HepG2 (cell line): Measurements from ENCODE around the gene CORO7. TPM values are rescaled to one million over a fixed set of nuclear protein-coding genes. Genes with fewer than 3 reads are reported as not detected.
A peak's percentile ranks its signal among the peaks of the same experiment; 100 is the strongest.

Experiments used
- AGO1 ChIP-seq: fragments of 200-400 bp; formaldehyde crosslinking; IDR thresholded peaks from 2 replicates; pipeline ENCODE4 v1.6.1; 2017; ENCODE audit warnings: mild to moderate bottlenecking, low read depth, low read length, moderate library complexity; ENCODE audit not compliant: poor library complexity, severe bottlenecking
- ATF4 ChIP-seq, 2 experiments: fragments of 450-650 bp in 1 of 2; sonication (generic) in 1 of 2; formaldehyde crosslinking; IDR thresholded peaks; 2 replicates each; pipeline versions ENCODE4 v1.5.0 to v1.8.0; 2020 to 2022; ENCODE audit warnings: mild to moderate bottlenecking in 1 of 2, missing genetic modification reagents in 1 of 2
- ESRRA ChIP-seq: sonication (generic); formaldehyde crosslinking; IDR thresholded peaks from 2 replicates; pipeline ENCODE4 v1.5.1; 2020; ENCODE audit warnings: mild to moderate bottlenecking, low read depth, missing genetic modification reagents
- ETS1 ChIP-seq: sonication (generic); formaldehyde crosslinking; IDR thresholded peaks from 2 replicates; pipeline ENCODE4 v1.4.0; 2020; ENCODE audit warnings: missing genetic modification reagents
- FOXP4 ChIP-seq: sonication (generic); formaldehyde crosslinking; IDR thresholded peaks from 2 replicates; pipeline ENCODE4 v1.4.0; 2020; ENCODE audit warnings: missing genetic modification reagents
- KDM2A ChIP-seq: sonication (generic); formaldehyde crosslinking; IDR thresholded peaks from 2 replicates; pipeline ENCODE4 v1.4.0; 2020; ENCODE audit warnings: low read depth, missing genetic modification reagents, borderline replicate concordance
- MAFG ChIP-seq: sonication (generic); formaldehyde crosslinking; IDR thresholded peaks from 2 replicates; pipeline ENCODE4 v1.5.1; 2020; ENCODE audit warnings: mild to moderate bottlenecking, missing genetic modification reagents
- MAFK ChIP-seq, 2 experiments: IDR thresholded peaks in 1 of 2; conservative IDR thresholded peaks in 1 of 2; 2 replicates each; pipeline ENCODE4 v1.6.1; 2011; ENCODE audit warnings: improper control_type of control experiment in 2 of 2, low read length in 2 of 2
- MATR3 ChIP-seq: sonication (generic); formaldehyde crosslinking; IDR thresholded peaks from 2 replicates; pipeline ENCODE4 v1.4.0; 2020; ENCODE audit warnings: missing genetic modification reagents
- ONECUT2 ChIP-seq: sonication (generic); formaldehyde crosslinking; IDR thresholded peaks from 2 replicates; pipeline ENCODE4 v1.4.0; 2020; ENCODE audit warnings: missing genetic modification reagents
- SAFB2 ChIP-seq: sonication (generic); formaldehyde crosslinking; IDR thresholded peaks from 2 replicates; pipeline ENCODE4 v1.5.1; 2020; ENCODE audit warnings: missing genetic modification reagents, low read depth, mild to moderate bottlenecking, borderline replicate concordance
- TBX2 ChIP-seq: sonication (generic); formaldehyde crosslinking; IDR thresholded peaks from 2 replicates; pipeline ENCODE4 v1.5.0; 2020; ENCODE audit warnings: missing genetic modification reagents, mild to moderate bottlenecking, borderline replicate concordance
- TEAD2 ChIP-seq: sonication (generic); formaldehyde crosslinking; IDR thresholded peaks from 2 replicates; pipeline ENCODE4 v1.9.0; 2021; ENCODE audit warnings: missing genetic modification reagents
- ZEB1 ChIP-seq: IDR thresholded peaks from 2 replicates; pipeline ENCODE4 v1.6.1; 2012; ENCODE audit warnings: mild to moderate bottlenecking, low read depth, inconsistent platforms; ENCODE audit not compliant: insufficient replicate concordance
- ZFP62 ChIP-seq: sonication (generic); formaldehyde crosslinking; IDR thresholded peaks from 2 replicates; pipeline ENCODE4 v1.4.0; 2020; ENCODE audit warnings: missing genetic modification reagents
- ZFYVE20 ChIP-seq: sonication (generic); formaldehyde crosslinking; IDR thresholded peaks from 2 replicates; pipeline ENCODE4 v1.8.0; 2023; ENCODE audit warnings: low read depth, mild to moderate bottlenecking, moderate library complexity, missing genetic modification reagents, borderline replicate concordance
- ZNF24 ChIP-seq: fragments of 450-650 bp; IDR thresholded peaks from 2 replicates; pipeline ENCODE4 v1.6.1; 2017; ENCODE audit warnings: antibody characterized with exemption, mild to moderate bottlenecking
- ZNF484 ChIP-seq: sonication (generic); formaldehyde crosslinking; IDR thresholded peaks from 2 replicates; pipeline ENCODE4 v1.5.1; 2020; ENCODE audit warnings: mild to moderate bottlenecking, low read depth, missing genetic modification reagents, borderline replicate concordance
- ZNF547 ChIP-seq: sonication (generic); formaldehyde crosslinking; IDR thresholded peaks from 2 replicates; pipeline ENCODE4 v1.5.1; 2020; ENCODE audit warnings: mild to moderate bottlenecking, missing genetic modification reagents
- ZNF557 ChIP-seq: sonication (generic); formaldehyde crosslinking; IDR thresholded peaks from 2 replicates; pipeline ENCODE4 v1.4.0; 2020; ENCODE audit warnings: missing genetic modification reagents
- ZNF878 ChIP-seq: sonication (generic); formaldehyde crosslinking; IDR thresholded peaks from 2 replicates; pipeline ENCODE4 v1.8.1; 2023; ENCODE audit warnings: mild to moderate bottlenecking, missing genetic modification reagents, moderate library complexity
- polyA plus RNA-seq, 8 experiments: library from polyadenylated mRNA; depleted of rRNA in 3 of 8; stranded (reverse) in 7 of 8; unstranded in 1 of 8; fragments of >200 nt; fragmentation: Illumina TruSeq in 4 of 8; extraction: Trizol in 4 of 8; gene quantifications; 2 replicates each; pipeline versions ENCODE4 v1.2.1 to v1.2.3, GENCODE V29; 2011 to 2016; ENCODE audit warnings: low read depth in 4 of 8, missing spikeins in 1 of 8, mixed read lengths in 1 of 8; ENCODE audit not compliant: insufficient read depth in 1 of 8
- total RNA-seq, 5 experiments: library from RNA; depleted of rRNA; stranded (reverse); fragments of >200 nt; fragmentation: Illumina TruSeq; extraction: Trizol; gene quantifications; 2 replicates each; pipeline ENCODE4 v1.2.3, GENCODE V29; 2016; ENCODE audit warnings: low read depth in 1 of 5
- TF ChIP-seq, protein P1 (sequence below): sonication (generic); formaldehyde crosslinking; IDR thresholded peaks from 2 replicates; pipeline ENCODE4 v1.8.0; 2022; ENCODE audit warnings: missing genetic modification reagents, mild to moderate bottlenecking, inconsistent platforms, borderline replicate concordance

CORO7 gene
- total and polyA plus RNA-seq, 2 of the 13 experiments (the other 11 are each of a cell fraction or from before 2014, with no cell fraction given) = 9.9 to 14.3 TPM

GRCh38 chr16:4461250-4462085, 45.1 kb upstream of the CORO7 start (continued):
- TF ChIP-seq, protein P1, sequence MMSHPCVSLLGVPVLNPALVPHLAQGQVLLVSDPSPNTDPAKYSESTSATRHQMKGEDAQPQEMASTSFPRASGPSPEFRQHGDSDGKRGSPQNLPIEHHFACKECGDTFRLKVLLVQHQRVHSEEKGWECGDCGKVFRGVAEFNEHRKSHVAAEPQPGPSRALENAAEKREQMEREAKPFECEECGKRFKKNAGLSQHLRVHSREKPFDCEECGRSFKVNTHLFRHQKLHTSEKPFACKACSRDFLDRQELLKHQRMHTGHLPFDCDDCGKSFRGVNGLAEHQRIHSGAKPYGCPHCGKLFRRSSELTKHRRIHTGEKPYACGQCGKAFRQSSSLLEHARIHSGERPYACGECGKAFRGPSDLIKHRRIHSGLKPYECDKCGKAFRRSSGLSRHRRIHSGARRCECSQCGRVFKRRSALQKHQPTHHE = 0 out of 2 replicates have a peak, but pooled peaks have one; percentile 32
- TF ChIP-seq MAFG (CRISPR knock-in tag) = no peak
- peak; percentile 90 for TF ChIP-seq ESRRA
- TF ChIP-seq TEAD2 = no peak
- no peak for TF ChIP-seq ZFP62 (CRISPR knock-in tag)
- TF ChIP-seq AGO1 = peak; percentile 80
- no peak for TF ChIP-seq SAFB2 (CRISPR knock-in tag)
- no peak for TF ChIP-seq ZNF484 (CRISPR knock-in tag)
- no peak for TF ChIP-seq ZNF24
- no peak for TF ChIP-seq MATR3 (CRISPR knock-in tag)
- no peak for TF ChIP-seq ZNF557
- no peak for TF ChIP-seq MAFK (conservative IDR thresholded peaks at IDR 0.05 in 1 of 2, IDR thresholded peaks at IDR 0.05 in 1 of 2; ENCODE audit: low read length in 2 of 2)
- TF ChIP-seq KDM2A = peak; percentile 84
- TF ChIP-seq FOXP4 (CRISPR knock-in tag) = peak; percentile 91
- TF ChIP-seq ETS1 = no peak
- no peak for TF ChIP-seq ONECUT2 (CRISPR knock-in tag)
- TF ChIP-seq TBX2 (CRISPR knock-in tag) = peak; percentile 89
- TF ChIP-seq ATF4 (CRISPR knock-in tag; IDR thresholded peaks at IDR 0.05) = no peak
- no peak for TF ChIP-seq ZFYVE20
- TF ChIP-seq ZEB1 = no peak
- TF ChIP-seq ZNF878 (CRISPR knock-in tag) = 0 out of 2 replicates have a peak, but pooled peaks have one; percentile 44
- peak; percentile 76; the same call in 1 of the 2 replicates for TF ChIP-seq ZNF547 (CRISPR knock-in tag)
